HepG2 (cell line): ENCODE results near the gene GPS1. TPM values are rescaled to one million over a fixed set of nuclear protein-coding genes. Genes with fewer than 3 reads are reported as not detected.
A peak's percentile ranks its signal among the peaks of the same experiment; 100 is the strongest.

Experiments used
- HCFC1 ChIP-seq: fragments of 150-350 bp; IDR thresholded peaks from 2 replicates; pipeline ENCODE4 v1.6.1; 2014; ENCODE audit warnings: low read depth, low read length
- KLF12 ChIP-seq: sonication (generic); formaldehyde crosslinking; IDR thresholded peaks from 2 replicates; pipeline ENCODE4 v1.4.0; 2020; ENCODE audit warnings: missing genetic modification reagents, borderline replicate concordance
- MAX ChIP-seq: IDR thresholded peaks from 2 replicates; pipeline ENCODE4 v1.6.1; 2012; ENCODE audit warnings: inconsistent platforms
- NR2F6 ChIP-seq, 2 experiments: IDR thresholded peaks; 2 replicates each; pipeline ENCODE4 v1.6.1; 2016; ENCODE audit warnings: antibody characterized with exemption in 1 of 2, mild to moderate bottlenecking in 1 of 2
- SKIL ChIP-seq: sonication (generic); formaldehyde crosslinking; IDR thresholded peaks from 2 replicates; pipeline ENCODE4 v1.8.0; 2022; ENCODE audit warnings: missing genetic modification reagents, mild to moderate bottlenecking, moderate library complexity, borderline replicate concordance
- TFDP1 ChIP-seq: IDR thresholded peaks from 2 replicates; pipeline ENCODE4 v1.6.1; 2016; ENCODE audit warnings: missing compliant biosample characterization, missing genetic modification reagents, borderline replicate concordance
- TP53 ChIP-seq: sonication (generic); formaldehyde crosslinking; conservative IDR thresholded peaks from 2 replicates; pipeline ENCODE4 v1.4.0; 2020; ENCODE audit warnings: missing genetic modification reagents
- ZNF136 ChIP-seq: sonication (generic); formaldehyde crosslinking; IDR thresholded peaks from 2 replicates; pipeline ENCODE4 v1.8.1; 2022; ENCODE audit warnings: low read depth, mild to moderate bottlenecking, moderate library complexity, missing genetic modification reagents
- ZNF138 ChIP-seq: sonication (generic); formaldehyde crosslinking; IDR thresholded peaks from 2 replicates; pipeline ENCODE4 v1.5.0; 2020; ENCODE audit warnings: mild to moderate bottlenecking, low read depth, missing genetic modification reagents
- polyA plus RNA-seq, 8 experiments: library from polyadenylated mRNA; depleted of rRNA in 3 of 8; stranded (reverse) in 7 of 8; unstranded in 1 of 8; fragments of >200 nt; fragmentation: Illumina TruSeq in 4 of 8; extraction: Trizol in 4 of 8; gene quantifications; 2 replicates each; pipeline versions ENCODE4 v1.2.1 to v1.2.3, GENCODE V29; 2011 to 2016; ENCODE audit warnings: low read depth in 4 of 8, missing spikeins in 1 of 8, mixed read lengths in 1 of 8; ENCODE audit not compliant: insufficient read depth in 1 of 8
- total RNA-seq, 5 experiments: library from RNA; depleted of rRNA; stranded (reverse); fragments of >200 nt; fragmentation: Illumina TruSeq; extraction: Trizol; gene quantifications; 2 replicates each; pipeline ENCODE4 v1.2.3, GENCODE V29; 2016; ENCODE audit warnings: low read depth in 1 of 5
- TF ChIP-seq, protein P1 (sequence below): sonication (generic); formaldehyde crosslinking; IDR thresholded peaks from 2 replicates; pipeline ENCODE4 v1.4.0; 2020; ENCODE audit warnings: missing genetic modification reagents
- TF ChIP-seq, protein P2 (sequence below): sonication (generic); formaldehyde crosslinking; conservative IDR thresholded peaks from 2 replicates; pipeline ENCODE4 v1.4.0; 2020; ENCODE audit warnings: mild to moderate bottlenecking, missing genetic modification reagents, moderate library complexity
- TF ChIP-seq, protein P3 (sequence below): sonication (generic); formaldehyde crosslinking; IDR thresholded peaks from 2 replicates; pipeline ENCODE4 v1.8.1; 2023; ENCODE audit warnings: mild to moderate bottlenecking, missing genetic modification reagents
- TF ChIP-seq, protein P4 (sequence below): sonication (generic); formaldehyde crosslinking; IDR thresholded peaks from 2 replicates; pipeline ENCODE4; 2020; ENCODE audit warnings: missing genetic modification reagents, mild to moderate bottlenecking, borderline replicate concordance

The GPS1 gene
- total and polyA plus RNA-seq, 2 of the 13 experiments (the other 11 are each of a cell fraction or from before 2014, with no cell fraction given), result 124 to 128 TPM

DNA sequence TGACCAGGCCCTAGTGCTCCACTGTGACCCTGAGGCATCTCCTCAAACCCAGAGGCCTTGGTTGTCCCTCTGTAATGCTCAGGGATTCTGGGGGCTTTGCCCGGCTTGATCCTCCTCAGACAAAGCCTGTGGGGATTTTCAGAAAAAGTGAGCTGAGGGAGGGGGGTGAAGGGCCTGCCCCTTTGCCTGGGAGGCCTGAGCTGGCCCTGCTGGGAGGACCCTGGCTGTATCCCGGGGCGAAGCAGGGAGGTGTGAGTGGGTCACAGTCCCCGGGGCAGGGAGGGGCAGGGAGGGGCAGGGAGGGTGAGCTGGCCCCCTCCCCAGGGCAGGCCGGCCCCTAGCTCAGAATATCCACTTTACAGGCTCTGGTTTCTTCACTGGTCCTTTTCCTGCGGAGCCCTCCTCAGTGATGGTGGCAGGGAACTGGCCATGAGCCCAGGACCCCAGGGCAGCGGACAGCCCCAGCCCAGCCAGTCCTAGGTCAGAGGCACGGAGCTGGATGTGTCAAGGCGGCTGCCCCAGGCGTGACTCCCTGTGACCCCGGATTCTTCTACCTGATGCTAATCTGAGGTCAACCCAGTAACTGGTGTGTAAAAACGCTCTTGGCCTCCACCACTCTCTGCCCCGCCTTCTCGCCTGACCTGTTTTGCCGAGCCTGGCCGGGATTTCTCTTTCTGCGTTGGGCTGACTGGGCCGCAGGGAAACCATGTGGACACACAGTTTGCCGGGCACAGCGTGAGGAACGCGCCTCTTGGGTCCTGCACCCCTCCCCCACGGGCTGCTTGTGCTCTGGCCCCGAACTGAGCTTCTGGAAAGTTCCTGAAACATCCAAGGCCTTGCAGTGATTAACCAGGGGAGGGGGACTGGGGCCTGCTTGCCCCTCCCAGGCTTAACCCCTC is 52.1 kb downstream of the GPS1 start (continued):
- TF ChIP-seq, protein P1, sequence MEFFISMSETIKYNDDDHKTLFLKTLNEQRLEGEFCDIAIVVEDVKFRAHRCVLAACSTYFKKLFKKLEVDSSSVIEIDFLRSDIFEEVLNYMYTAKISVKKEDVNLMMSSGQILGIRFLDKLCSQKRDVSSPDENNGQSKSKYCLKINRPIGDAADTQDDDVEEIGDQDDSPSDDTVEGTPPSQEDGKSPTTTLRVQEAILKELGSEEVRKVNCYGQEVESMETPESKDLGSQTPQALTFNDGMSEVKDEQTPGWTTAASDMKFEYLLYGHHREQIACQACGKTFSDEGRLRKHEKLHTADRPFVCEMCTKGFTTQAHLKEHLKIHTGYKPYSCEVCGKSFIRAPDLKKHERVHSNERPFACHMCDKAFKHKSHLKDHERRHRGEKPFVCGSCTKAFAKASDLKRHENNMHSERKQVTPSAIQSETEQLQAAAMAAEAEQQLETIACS (CRISPR knock-in tag), result peak; percentile 65
- TF ChIP-seq KLF12, result 0 out of 2 replicates have a peak, but pooled peaks have one; percentile 47
- no peak for TF ChIP-seq ZNF138 (CRISPR knock-in tag)
- peak; percentile 88 for TF ChIP-seq SKIL (CRISPR knock-in tag)
- TF ChIP-seq HCFC1, result no peak
- no peak for TF ChIP-seq TP53
- TF ChIP-seq, protein P2, sequence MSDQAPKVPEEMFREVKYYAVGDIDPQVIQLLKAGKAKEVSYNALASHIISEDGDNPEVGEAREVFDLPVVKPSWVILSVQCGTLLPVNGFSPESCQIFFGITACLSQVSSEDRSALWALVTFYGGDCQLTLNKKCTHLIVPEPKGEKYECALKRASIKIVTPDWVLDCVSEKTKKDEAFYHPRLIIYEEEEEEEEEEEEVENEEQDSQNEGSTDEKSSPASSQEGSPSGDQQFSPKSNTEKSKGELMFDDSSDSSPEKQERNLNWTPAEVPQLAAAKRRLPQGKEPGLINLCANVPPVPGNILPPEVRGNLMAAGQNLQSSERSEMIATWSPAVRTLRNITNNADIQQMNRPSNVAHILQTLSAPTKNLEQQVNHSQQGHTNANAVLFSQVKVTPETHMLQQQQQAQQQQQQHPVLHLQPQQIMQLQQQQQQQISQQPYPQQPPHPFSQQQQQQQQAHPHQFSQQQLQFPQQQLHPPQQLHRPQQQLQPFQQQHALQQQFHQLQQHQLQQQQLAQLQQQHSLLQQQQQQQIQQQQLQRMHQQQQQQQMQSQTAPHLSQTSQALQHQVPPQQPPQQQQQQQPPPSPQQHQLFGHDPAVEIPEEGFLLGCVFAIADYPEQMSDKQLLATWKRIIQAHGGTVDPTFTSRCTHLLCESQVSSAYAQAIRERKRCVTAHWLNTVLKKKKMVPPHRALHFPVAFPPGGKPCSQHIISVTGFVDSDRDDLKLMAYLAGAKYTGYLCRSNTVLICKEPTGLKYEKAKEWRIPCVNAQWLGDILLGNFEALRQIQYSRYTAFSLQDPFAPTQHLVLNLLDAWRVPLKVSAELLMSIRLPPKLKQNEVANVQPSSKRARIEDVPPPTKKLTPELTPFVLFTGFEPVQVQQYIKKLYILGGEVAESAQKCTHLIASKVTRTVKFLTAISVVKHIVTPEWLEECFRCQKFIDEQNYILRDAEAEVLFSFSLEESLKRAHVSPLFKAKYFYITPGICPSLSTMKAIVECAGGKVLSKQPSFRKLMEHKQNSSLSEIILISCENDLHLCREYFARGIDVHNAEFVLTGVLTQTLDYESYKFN (CRISPR knock-in tag), result peak; percentile 69; the same call in 1 of the 2 replicates
- peak; percentile 95 for TF ChIP-seq NR2F6 (IDR thresholded peaks at IDR 0.05)
- TF ChIP-seq NR2F6 (CRISPR knock-in tag; IDR thresholded peaks at IDR 0.05), result peak; percentile 97
- no peak for TF ChIP-seq MAX
- peak; percentile 62; the same call in 1 of the 2 replicates for TF ChIP-seq ZNF136 (CRISPR knock-in tag)
- peak; percentile 92 for TF ChIP-seq TFDP1
- TF ChIP-seq, protein P3, sequence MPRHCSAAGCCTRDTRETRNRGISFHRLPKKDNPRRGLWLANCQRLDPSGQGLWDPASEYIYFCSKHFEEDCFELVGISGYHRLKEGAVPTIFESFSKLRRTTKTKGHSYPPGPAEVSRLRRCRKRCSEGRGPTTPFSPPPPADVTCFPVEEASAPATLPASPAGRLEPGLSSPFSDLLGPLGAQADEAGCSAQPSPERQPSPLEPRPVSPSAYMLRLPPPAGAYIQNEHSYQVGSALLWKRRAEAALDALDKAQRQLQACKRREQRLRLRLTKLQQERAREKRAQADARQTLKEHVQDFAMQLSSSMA, result peak; percentile 83
- TF ChIP-seq, protein P4, sequence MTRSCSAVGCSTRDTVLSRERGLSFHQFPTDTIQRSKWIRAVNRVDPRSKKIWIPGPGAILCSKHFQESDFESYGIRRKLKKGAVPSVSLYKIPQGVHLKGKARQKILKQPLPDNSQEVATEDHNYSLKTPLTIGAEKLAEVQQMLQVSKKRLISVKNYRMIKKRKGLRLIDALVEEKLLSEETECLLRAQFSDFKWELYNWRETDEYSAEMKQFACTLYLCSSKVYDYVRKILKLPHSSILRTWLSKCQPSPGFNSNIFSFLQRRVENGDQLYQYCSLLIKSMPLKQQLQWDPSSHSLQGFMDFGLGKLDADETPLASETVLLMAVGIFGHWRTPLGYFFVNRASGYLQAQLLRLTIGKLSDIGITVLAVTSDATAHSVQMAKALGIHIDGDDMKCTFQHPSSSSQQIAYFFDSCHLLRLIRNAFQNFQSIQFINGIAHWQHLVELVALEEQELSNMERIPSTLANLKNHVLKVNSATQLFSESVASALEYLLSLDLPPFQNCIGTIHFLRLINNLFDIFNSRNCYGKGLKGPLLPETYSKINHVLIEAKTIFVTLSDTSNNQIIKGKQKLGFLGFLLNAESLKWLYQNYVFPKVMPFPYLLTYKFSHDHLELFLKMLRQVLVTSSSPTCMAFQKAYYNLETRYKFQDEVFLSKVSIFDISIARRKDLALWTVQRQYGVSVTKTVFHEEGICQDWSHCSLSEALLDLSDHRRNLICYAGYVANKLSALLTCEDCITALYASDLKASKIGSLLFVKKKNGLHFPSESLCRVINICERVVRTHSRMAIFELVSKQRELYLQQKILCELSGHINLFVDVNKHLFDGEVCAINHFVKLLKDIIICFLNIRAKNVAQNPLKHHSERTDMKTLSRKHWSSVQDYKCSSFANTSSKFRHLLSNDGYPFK (CRISPR knock-in tag), result no peak
